A549 (cell line): ENCODE data around the gene PDS5B. TPM values are rescaled to one million over a fixed set of nuclear protein-coding genes. Genes with fewer than 3 reads are reported as not detected.
A peak's percentile ranks its signal among the peaks of the same experiment; 100 is the strongest.
"Not testable (repeated sequence)": the region's sequence is repeated elsewhere in the genome, so short reads cannot be mapped to it uniquely, and the experiment has no call there.

Source experiments
- ATAC-seq, 2 experiments: fragments of 200-7000 bp in 1 of 2; fragments of >200 bp in 1 of 2; cut with Nextera tagmentation in 1 of 2; cut with Tn5 transposase in 1 of 2; 3 replicates each; pipeline versions ENCODE4 v1.8.0 to v1.9.1; 2018 to 2020; ENCODE audit warnings: mild to moderate bottlenecking in 1 of 2, moderate library complexity in 1 of 2
- CTCF ChIA-PET: fragments of 300-600 bp; sonication (Branson Sonifier 250); formaldehyde crosslinking; extraction: SDS; loops from one replicate; lab custom pipeline; 2021; ENCODE audit warnings: antibody characterized with exemption, inconsistent platforms; lab: Yijun Ruan, JAX
- POLR2A ChIA-PET: fragments of 350-600 bp; formaldehyde crosslinking; extraction: SDS; loops from one replicate; lab custom pipeline; 2021; ENCODE audit warnings: antibody characterized with exemption, inconsistent platforms; lab: Yijun Ruan, JAX
- DNase-seq, 2 experiments: peaks; one replicate each; pipeline versions ENCODE4 v3.0.0 to v3.0.0-alpha.2; 2011 to 2016; ENCODE audit warnings: low read depth in 1 of 2, low spot score in 1 of 2
- FAIRE-seq: peaks from 2 replicates; lab custom pipeline; 2011; peaks lifted over from hg19 to GRCh38; lab: Jason Lieb, UNC
- H3K27ac ChIP-seq, 2 experiments: fragments of >200 bp; sonication (Bioruptor Twin); formaldehyde crosslinking; 3 replicates each; pipeline ENCODE4 v1.5.1; 2016 to 2017
- H3K4me1 ChIP-seq: fragments of >200 bp; sonication (Bioruptor Twin); formaldehyde crosslinking; 3 replicates; pipeline ENCODE4 v1.6.1; 2016
- H3K4me2 ChIP-seq: fragments of >200 bp; sonication (Bioruptor Twin); formaldehyde crosslinking; 3 replicates; pipeline ENCODE4 v1.6.1; 2016
- H3K4me3 ChIP-seq: fragments of >200 bp; sonication (Bioruptor Twin); formaldehyde crosslinking; 3 replicates; pipeline ENCODE4 v1.5.1; 2016
- H3K9me3 ChIP-seq: fragments of >200 bp; sonication (Bioruptor Twin); formaldehyde crosslinking; 3 replicates; pipeline ENCODE4 v1.6.1; 2016
- CBX2 ChIP-seq: fragments of 200-600 bp; sonication (generic); IDR thresholded peaks from 2 replicates; pipeline ENCODE4 v1.6.1; 2016; ENCODE audit warnings: low read depth, mild to moderate bottlenecking, borderline replicate concordance
- CBX8 ChIP-seq: fragments of 200-600 bp; sonication (generic); IDR thresholded peaks from 2 replicates; pipeline ENCODE4 v1.6.1; 2016
- CHD2 ChIP-seq: fragments of 150-350 bp; IDR thresholded peaks from 2 replicates; pipeline ENCODE4 v1.6.1; 2014; ENCODE audit warnings: low read length; ENCODE audit not compliant: partially characterized antibody
- EHF ChIP-seq: fragments of 250-450 bp; sonication (Bioruptor Pico); IDR thresholded peaks from 2 replicates; pipeline ENCODE4 v1.5.0; 2020; ENCODE audit warnings: mild to moderate bottlenecking
- HEYL ChIP-seq: fragments of 250-450 bp; sonication (Bioruptor Pico); IDR thresholded peaks from 2 replicates; pipeline ENCODE4 v1.8.0; 2021; ENCODE audit warnings: mild to moderate bottlenecking, moderate library complexity
- HOXB5 ChIP-seq: fragments of 250-450 bp; sonication (Bioruptor Pico); IDR thresholded peaks from 2 replicates; pipeline ENCODE4 v1.5.0; 2020; ENCODE audit warnings: mild to moderate bottlenecking, moderate library complexity
- KDM1A ChIP-seq: fragments of 200-600 bp; sonication (generic); IDR thresholded peaks from 2 replicates; pipeline ENCODE4 v1.6.1; 2016; ENCODE audit warnings: low read depth, mild to moderate bottlenecking
- MAFK ChIP-seq: fragments of 450-650 bp; IDR thresholded peaks from 2 replicates; pipeline ENCODE4 v1.6.1; 2014; ENCODE audit not compliant: partially characterized antibody
- NFE2L2 ChIP-seq: fragments of 150-350 bp; conservative IDR thresholded peaks from 2 replicates; pipeline ENCODE4 v1.6.1; 2014; ENCODE audit warnings: low read length
- RAD21 ChIP-seq, 2 experiments: fragments of >200 bp in 1 of 2; sonication (Bioruptor Twin) in 1 of 2; formaldehyde crosslinking in 1 of 2; IDR thresholded peaks in 1 of 2; conservative IDR thresholded peaks in 1 of 2; 2 replicates in 1 of 2; 3 replicates in 1 of 2; pipeline ENCODE4 v1.6.1; 2012 to 2018; ENCODE audit warnings: inconsistent platforms in 1 of 2
- RARB ChIP-seq: fragments of 250-450 bp; sonication (Bioruptor Pico); IDR thresholded peaks from 2 replicates; pipeline ENCODE4 v1.8.0; 2021; ENCODE audit warnings: mild to moderate bottlenecking, moderate library complexity
- RNF2 ChIP-seq: fragments of 200-600 bp; sonication (generic); IDR thresholded peaks from 2 replicates; pipeline ENCODE4 v1.6.1; 2016; ENCODE audit warnings: low read depth, mild to moderate bottlenecking, antibody characterized with exemption, moderate library complexity, borderline replicate concordance
- SREBF2 ChIP-seq: fragments of 450-650 bp; IDR thresholded peaks from 2 replicates; pipeline ENCODE4 v1.6.1; 2014; ENCODE audit warnings: mild to moderate bottlenecking, moderate library complexity
- ZC3H11A ChIP-seq: fragments of 450-650 bp; IDR thresholded peaks from 2 replicates; pipeline ENCODE4 v1.6.1; 2014; ENCODE audit warnings: antibody characterized with exemption, mild to moderate bottlenecking
- ZFP36 ChIP-seq: fragments of 450-650 bp; IDR thresholded peaks from 2 replicates; pipeline ENCODE4 v1.6.1; 2014; ENCODE audit warnings: borderline replicate concordance; ENCODE audit not compliant: partially characterized antibody
- ZNF302 ChIP-seq: fragments of 250-450 bp; sonication (Bioruptor Pico); IDR thresholded peaks from 2 replicates; pipeline ENCODE4 v1.9.0; 2021; ENCODE audit warnings: inconsistent platforms, mild to moderate bottlenecking, moderate library complexity
- WGBS: methylation state at CpG from one replicate; pipeline ENCODE4 v1.1.6; 2017; ENCODE audit errors: missing lambda C conversion rate; 5-methylcytosine and 5-hydroxymethylcytosine counted together
- polyA plus RNA-seq, 4 experiments: library from polyadenylated mRNA; depleted of rRNA in 3 of 4; stranded (reverse); fragments of >200 nt; fragmentation: RNase III in 1 of 4; extraction: RNeasy Plus Mini Kit Qiagen cat#74134 plus additional on column Dnase treatment in 1 of 4; gene quantifications; 2 replicates in 3 of 4; 3 replicates in 1 of 4; pipeline ENCODE4 v1.2.3, GENCODE V29; 2011 to 2017
- TF ChIP-seq, protein P1 (sequence below): fragments of >200 bp; sonication (Bioruptor Twin); formaldehyde crosslinking; IDR thresholded peaks from 3 replicates; pipeline ENCODE4 v1.5.1; 2016
- TF ChIP-seq, protein P2 (sequence below): fragments of 250-450 bp; sonication (Bioruptor Pico); IDR thresholded peaks from 2 replicates; pipeline ENCODE4 v1.5.0; 2020; ENCODE audit warnings: low read depth, mild to moderate bottlenecking, moderate library complexity
- TF ChIP-seq, protein P3 (sequence below): fragments of >200 bp; sonication (Bioruptor Twin); formaldehyde crosslinking; IDR thresholded peaks from 2 replicates; pipeline ENCODE4 v1.6.1; 2016
- TF ChIP-seq, protein P4 (sequence below): fragments of >200 bp; sonication (Bioruptor Twin); formaldehyde crosslinking; IDR thresholded peaks from 3 replicates; pipeline ENCODE4 v1.6.1; 2016
- TF ChIP-seq, protein P5 (sequence below): fragments of 250-450 bp; sonication (Bioruptor Pico); IDR thresholded peaks from 2 replicates; pipeline ENCODE4 v1.5.0; 2021; ENCODE audit warnings: mild to moderate bottlenecking, moderate library complexity, borderline replicate concordance
- TF ChIP-seq, protein P6 (sequence below): IDR thresholded peaks from 2 replicates; pipeline ENCODE4 v1.6.1; 2012

Gene PDS5B
- polyA plus RNA-seq, 2 of the 4 experiments (the other 2 are of a cell fraction) = 10.6 to 16.0 TPM

DNA sequence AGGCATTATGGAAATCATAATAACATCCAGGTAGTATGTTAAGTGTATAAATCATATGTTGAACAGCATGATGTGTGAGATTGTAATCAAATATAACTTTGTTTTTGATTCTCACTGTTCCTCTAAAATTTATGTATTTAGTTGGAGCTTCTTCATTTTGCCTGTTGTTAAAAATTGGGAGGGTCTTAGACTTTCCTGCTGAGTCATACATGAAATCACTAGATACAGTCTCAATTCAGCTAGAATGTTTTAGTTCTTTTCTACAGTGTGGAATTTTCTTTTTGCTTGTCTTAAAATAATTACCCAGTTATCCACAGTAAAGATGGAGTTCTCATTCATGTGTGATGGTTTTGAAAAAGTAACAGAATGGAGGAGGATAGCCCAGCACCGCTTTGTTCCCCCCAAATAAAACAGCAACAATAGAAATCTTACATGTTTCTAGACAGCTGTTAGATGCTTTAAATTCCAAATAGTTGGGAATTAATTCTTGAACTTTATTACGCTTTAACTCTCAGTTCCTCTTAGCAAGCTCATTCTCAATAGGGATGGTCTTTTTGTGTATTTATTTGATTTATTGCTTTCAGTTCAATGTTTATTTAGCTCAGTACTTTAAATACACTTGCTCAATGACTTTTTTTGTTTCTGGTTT, 109.5 kb downstream of the PDS5B start:
- ChIA-PET CTCF (no interaction called here), POLR2A (interaction anchor here (0.6 kb wide), 1 partner anchor 216 kb away, joined by 4 read pairs; no protein-coding TSS in a partner anchor)
- WGBS = 95% methylated on average over 2 of the region's 2 CpGs
- no peak for DNase-seq
- Histone ChIP-seq H3K4me3 (no peak overlapping the region), H3K4me2 (peak overlapping the region; percentile 38; the same call in 2 of the 3 replicates), H3K9me3 (no peaks in the 10 kb centered on the region), H3K27ac (no peak overlapping the region), H3K4me1 (peaks cover 12% of the 10 kb centered on the region; the same call in 2 of the 3 replicates)
- TF ChIP-seq CBX8 (no peak), CHD2 (no peak), HEYL (CRISPR knock-in tag) (no peak), MAFK (no peak), EHF (CRISPR knock-in tag) (no peak), RAD21 (conservative IDR thresholded peaks at IDR 0.05 in 1 of 2, IDR thresholded peaks at IDR 0.05 in 1 of 2) (no peak), HOXB5 (CRISPR knock-in tag) (no peak), NFE2L2 (0 out of 2 replicates have a peak, but pooled peaks have one; percentile 16)
- TF ChIP-seq, protein P1, sequence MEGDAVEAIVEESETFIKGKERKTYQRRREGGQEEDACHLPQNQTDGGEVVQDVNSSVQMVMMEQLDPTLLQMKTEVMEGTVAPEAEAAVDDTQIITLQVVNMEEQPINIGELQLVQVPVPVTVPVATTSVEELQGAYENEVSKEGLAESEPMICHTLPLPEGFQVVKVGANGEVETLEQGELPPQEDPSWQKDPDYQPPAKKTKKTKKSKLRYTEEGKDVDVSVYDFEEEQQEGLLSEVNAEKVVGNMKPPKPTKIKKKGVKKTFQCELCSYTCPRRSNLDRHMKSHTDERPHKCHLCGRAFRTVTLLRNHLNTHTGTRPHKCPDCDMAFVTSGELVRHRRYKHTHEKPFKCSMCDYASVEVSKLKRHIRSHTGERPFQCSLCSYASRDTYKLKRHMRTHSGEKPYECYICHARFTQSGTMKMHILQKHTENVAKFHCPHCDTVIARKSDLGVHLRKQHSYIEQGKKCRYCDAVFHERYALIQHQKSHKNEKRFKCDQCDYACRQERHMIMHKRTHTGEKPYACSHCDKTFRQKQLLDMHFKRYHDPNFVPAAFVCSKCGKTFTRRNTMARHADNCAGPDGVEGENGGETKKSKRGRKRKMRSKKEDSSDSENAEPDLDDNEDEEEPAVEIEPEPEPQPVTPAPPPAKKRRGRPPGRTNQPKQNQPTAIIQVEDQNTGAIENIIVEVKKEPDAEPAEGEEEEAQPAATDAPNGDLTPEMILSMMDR = no peak
- FAIRE-seq = no peak
- ATAC-seq = no peak

DNA sequence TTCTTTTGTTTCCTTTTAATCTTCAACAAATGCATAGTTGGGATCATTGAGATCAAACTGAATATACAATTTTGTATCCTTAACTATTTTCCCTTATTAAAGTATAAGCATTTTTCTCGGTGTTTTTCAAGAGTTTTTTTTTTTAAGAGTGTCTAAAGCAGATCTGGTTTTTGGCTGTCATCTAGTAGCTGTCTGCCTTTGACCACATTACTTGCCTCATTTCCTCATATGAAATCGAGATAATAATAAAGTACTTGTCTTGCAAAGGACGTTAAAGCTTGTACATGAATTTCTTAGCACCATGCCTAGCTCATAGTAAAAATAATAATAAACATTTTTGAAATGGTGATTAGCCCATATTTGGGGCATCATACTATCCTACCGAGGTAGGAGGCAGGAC, 121.2 kb downstream of the PDS5B start:
- peaks cover under 1% of the 10 kb centered on the region; the same call in 1 of the 3 replicates for H3K9me3 ChIP-seq
- no peaks in the 10 kb centered on the region for H3K4me1 ChIP-seq
- no peak overlapping the region for H3K4me2 ChIP-seq
- CTCF ChIA-PET = interaction anchor here (0.6 kb wide), 1 partner anchor 39 kb away, joined by 4 read pairs; no protein-coding TSS in a partner anchor
- DNase-seq (no peak), ATAC-seq (no peak), FAIRE-seq (no peak)
- H3K4me3 ChIP-seq = no peak overlapping the region
- POLR2A ChIA-PET = no interaction called here
- H3K27ac ChIP-seq = no peak overlapping the region
- 87% methylated on average over 4 of the region's 4 CpGs for WGBS
- TF ChIP-seq CBX2 = no peak
- TF ChIP-seq ZFP36 = no peak
- TF ChIP-seq, protein P2, sequence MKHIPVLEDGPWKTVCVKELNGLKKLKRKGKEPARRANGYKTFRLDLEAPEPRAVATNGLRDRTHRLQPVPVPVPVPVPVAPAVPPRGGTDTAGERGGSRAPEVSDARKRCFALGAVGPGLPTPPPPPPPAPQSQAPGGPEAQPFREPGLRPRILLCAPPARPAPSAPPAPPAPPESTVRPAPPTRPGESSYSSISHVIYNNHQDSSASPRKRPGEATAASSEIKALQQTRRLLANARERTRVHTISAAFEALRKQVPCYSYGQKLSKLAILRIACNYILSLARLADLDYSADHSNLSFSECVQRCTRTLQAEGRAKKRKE (CRISPR knock-in tag) = no peak
- TF ChIP-seq RNF2 = no peak
- TF ChIP-seq, protein P3, sequence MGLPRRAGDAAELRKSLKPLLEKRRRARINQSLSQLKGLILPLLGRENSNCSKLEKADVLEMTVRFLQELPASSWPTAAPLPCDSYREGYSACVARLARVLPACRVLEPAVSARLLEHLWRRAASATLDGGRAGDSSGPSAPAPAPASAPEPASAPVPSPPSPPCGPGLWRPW = no peak
- no peak for TF ChIP-seq CBX8
- no peak for TF ChIP-seq RARB
- TF ChIP-seq, protein P4, sequence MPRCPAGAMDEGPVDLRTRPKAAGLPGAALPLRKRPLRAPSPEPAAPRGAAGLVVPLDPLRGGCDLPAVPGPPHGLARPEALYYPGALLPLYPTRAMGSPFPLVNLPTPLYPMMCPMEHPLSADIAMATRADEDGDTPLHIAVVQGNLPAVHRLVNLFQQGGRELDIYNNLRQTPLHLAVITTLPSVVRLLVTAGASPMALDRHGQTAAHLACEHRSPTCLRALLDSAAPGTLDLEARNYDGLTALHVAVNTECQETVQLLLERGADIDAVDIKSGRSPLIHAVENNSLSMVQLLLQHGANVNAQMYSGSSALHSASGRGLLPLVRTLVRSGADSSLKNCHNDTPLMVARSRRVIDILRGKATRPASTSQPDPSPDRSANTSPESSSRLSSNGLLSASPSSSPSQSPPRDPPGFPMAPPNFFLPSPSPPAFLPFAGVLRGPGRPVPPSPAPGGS = no peak

DNA sequence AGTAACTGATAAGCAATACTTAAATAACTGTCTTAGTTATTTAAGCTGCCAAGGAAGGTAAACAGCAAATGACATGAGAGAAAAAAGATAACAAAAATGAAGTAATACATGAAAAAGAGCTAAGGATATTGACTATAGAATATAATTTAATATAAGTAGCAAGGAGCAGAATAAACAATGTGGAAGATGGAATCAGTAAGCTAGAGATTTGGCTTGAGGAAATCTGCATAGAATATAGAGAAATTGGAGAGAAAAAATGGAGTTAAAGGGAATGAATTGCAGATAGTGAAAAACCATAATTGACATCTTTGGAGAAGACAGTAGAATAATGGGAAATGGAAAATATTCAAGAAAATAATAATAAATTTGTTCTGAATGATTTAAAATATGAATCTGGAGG, 127.1 kb downstream of the PDS5B start:
- POLR2A ChIA-PET = no interaction called here
- Histone ChIP-seq H3K9me3 (peaks cover 6% of the 10 kb centered on the region; the same call in 1 of the 3 replicates), H3K4me3 (no peak overlapping the region), H3K4me1 (no peaks in the 10 kb centered on the region), H3K27ac (no peak overlapping the region), H3K4me2 (no peak overlapping the region)
- ATAC-seq (no peak), FAIRE-seq (no peak), DNase-seq (no peak)
- CTCF ChIA-PET = no interaction called here
- TF ChIP-seq RAD21 (conservative IDR thresholded peaks at IDR 0.05 in 1 of 2, IDR thresholded peaks at IDR 0.05 in 1 of 2) = no peak
- no peak for TF ChIP-seq ZC3H11A
- no peak for TF ChIP-seq KDM1A
- no peak for TF ChIP-seq SREBF2
- TF ChIP-seq, protein P5, sequence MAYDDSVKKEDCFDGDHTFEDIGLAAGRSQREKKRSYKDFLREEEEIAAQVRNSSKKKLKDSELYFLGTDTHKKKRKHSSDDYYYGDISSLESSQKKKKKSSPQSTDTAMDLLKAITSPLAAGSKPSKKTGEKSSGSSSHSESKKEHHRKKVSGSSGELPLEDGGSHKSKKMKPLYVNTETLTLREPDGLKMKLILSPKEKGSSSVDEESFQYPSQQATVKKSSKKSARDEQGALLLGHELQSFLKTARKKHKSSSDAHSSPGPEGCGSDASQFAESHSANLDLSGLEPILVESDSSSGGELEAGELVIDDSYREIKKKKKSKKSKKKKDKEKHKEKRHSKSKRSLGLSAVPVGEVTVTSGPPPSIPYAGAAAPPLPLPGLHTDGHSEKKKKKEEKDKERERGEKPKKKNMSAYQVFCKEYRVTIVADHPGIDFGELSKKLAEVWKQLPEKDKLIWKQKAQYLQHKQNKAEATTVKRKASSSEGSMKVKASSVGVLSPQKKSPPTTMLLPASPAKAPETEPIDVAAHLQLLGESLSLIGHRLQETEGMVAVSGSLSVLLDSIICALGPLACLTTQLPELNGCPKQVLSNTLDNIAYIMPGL (CRISPR knock-in tag) = no peak
- TF ChIP-seq, protein P6, sequence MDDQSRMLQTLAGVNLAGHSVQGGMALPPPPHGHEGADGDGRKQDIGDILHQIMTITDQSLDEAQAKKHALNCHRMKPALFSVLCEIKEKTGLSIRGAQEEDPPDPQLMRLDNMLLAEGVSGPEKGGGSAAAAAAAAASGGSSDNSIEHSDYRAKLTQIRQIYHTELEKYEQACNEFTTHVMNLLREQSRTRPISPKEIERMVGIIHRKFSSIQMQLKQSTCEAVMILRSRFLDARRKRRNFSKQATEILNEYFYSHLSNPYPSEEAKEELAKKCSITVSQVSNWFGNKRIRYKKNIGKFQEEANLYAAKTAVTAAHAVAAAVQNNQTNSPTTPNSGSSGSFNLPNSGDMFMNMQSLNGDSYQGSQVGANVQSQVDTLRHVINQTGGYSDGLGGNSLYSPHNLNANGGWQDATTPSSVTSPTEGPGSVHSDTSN = no peak
- no peak for TF ChIP-seq ZNF302
- no peak for TF ChIP-seq HOXB5 (CRISPR knock-in tag)
- no peak for TF ChIP-seq ZFP36

DNA sequence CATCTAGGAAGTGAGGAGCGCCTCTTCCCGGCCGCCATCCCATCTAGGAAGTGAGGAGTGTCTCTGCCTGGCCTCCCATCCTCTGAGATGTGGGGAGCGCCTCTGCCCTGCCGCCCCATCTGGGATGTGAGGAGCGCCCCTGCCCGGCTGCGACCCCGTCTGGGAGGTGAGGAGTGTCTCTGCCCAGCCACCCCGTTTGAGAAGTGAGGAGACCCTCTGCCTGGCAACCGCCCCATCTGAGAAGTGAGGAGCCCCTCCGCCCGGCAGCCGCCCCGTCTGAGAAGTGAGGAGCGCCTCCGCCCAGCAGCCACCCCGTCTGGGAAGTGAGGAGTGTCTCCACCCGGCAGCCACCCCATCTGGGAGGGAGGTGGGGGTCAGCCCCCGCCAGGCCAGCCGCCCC, 129.9 kb downstream of the PDS5B start:
- H3K4me3 ChIP-seq, H3K9me3 ChIP-seq, CTCF ChIA-PET, FAIRE-seq, DNase-seq, H3K27ac ChIP-seq, ATAC-seq, POLR2A ChIA-PET, H3K4me2 ChIP-seq, H3K4me1 ChIP-seq: not testable (repeated sequence)
- no CpG with 5 or more reads among the region's 21 CpGs for WGBS
